Myocyte (in vitro differentiated cells): ENCODE data around the gene PCNX3. TPM values are rescaled to one million over a fixed set of nuclear protein-coding genes. Genes with fewer than 3 reads are reported as not detected.
A peak's percentile ranks its signal among the peaks of the same experiment; 100 is the strongest.

Experiments
- DNase-seq: peaks from one replicate; pipeline ENCODE4 v3.0.0-alpha.2; 2012; ENCODE audit warnings: low read depth
- total RNA-seq: library from RNA; depleted of rRNA; stranded (reverse); fragments of >200 nt; gene quantifications from 2 replicates; pipeline ENCODE4 v1.2.3, GENCODE V29; 2014

The PCNX3 gene
- total RNA-seq, 1 donor from 2014 or later = 21.6 TPM

GRCh38 chr11:65596520-65596919 lies 19.1 kb upstream of the PCNX3 start:
- DNase-seq = no peak

DNA sequence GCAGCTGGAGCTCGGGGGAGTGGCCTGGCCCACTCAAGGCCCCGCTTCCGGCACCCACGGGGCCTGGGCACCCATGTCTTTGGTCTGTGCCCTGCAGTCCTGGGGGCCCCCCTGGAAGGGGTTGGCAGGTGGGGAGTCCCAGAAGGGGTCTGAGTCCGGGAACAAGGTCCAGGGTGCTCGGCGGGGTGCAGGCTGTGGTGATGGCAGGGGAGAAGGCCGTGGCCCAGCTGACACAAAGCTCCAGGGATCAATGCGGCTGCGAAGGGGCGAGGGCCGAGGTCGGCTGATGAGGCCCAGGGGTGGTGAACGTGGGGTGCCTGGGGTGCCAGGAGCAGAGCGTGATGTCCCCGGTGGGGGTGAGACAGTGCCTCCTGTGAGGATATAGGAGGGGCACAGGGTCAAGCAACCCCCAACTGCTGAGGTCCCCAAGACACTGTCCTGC lies 17.3 kb upstream of the PCNX3 start:
- DNase-seq = no peak

- DNase-seq = no peak
Measured at GRCh38 chr11:65599216-65599954, 16.2 kb upstream of the PCNX3 start.

- DNase-seq = no peak
Measured at GRCh38 chr11:65599955-65600246, 15.7 kb upstream of the PCNX3 start.

- DNase-seq = peak; percentile 73
Measured at GRCh38 chr11:65604258-65604657, 11.3 kb upstream of the PCNX3 start.

DNA sequence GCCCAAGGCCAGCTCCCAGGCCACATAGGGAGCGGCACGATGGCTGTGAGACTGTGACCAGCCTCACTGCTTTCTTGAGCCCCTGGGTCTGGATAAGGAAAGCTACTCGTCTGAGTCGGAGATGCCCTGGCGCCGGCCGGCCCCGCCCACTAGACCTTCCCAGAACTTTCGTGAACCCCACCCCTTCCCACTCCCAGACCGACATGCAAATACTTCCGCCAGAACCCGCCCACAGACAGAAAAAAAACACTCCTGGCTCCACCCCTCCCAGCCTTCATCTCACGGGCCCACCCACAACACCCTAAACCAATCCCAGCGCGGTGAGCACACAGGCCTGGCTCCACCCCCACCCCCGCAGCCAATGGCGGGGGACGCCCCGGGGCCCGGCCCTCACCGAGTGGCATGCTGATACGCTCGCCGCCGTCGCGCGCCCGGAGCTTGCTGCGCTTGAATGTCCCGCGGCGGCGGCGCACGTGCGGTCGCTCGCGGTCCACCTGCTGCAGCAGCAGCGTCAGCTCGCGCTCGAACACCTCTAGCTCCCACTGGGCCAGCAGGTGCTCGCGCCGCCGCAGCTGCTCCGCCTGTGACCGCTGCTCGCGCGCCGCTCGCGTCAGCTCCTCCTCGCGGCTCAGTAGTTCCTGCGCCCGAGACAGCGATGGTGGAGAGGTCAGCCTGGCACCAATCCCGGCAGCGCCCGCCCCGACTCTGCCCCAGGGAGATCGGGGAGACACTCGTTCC lies 8.5 kb upstream of the PCNX3 start:
- no peak for DNase-seq

DNA sequence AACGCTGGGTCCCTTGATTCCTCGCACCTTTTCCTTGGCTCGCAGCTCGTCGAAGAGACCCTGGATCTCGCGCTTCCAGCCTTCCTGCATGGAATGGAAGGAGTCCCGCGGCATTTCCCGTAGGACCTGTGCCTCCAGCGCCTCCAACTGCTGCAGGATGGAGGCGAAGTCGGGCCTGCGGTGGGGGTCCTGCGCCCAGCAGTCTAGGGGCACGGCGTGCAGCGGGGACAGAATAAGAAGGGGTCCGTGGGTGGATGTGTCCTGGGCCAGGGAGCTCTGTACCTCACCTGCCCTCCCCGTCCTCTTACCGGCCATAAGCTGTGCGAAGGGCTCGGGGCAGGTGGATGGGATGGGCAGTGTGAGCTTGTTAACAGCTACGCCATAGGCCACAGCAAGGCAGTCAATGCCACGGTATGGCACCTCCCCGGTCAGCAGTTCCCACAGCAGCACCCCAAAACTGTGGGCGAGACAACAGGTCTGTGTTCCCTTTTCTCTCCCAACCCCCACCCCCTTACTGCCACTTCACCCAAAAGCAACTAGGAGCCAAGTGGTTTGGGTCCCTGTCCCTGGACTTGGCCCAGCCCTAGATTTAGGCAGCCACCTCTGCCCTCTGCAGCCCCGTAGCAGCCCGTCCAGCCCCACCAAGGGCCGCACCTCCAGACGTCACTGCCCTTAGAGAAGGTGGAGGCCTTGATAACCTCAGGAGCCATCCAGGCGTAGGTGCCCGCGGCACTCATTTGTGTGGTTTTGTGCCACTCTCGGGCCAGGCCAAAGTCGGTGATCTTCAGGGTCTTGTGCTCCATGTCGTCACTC lies 7.8 kb upstream of the PCNX3 start:
- DNase-seq = no peak

GRCh38 chr11:65609229-65609628 lies 6.3 kb upstream of the PCNX3 start:
- no peak for DNase-seq

DNA sequence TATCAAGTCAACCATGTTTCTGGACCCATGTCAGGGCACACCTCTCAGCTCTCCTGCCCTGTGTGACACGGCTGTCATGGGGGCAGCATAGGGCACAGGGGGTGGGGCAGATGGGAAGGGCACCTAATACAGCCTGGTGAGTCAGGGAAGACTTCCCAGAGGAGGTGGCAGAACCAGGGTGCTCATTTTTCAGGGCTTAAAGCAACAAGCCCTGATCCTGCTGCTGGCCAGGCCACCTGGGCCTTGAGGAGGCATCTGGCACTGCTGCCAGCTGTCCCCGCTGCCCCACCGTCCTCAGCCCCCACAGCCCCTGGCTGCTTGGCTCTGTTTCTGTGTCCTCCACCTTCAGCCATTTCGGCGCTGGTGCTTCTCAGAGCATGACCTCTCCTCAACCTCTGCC lies 5.9 kb upstream of the PCNX3 start:
- DNase-seq = no peak

DNA sequence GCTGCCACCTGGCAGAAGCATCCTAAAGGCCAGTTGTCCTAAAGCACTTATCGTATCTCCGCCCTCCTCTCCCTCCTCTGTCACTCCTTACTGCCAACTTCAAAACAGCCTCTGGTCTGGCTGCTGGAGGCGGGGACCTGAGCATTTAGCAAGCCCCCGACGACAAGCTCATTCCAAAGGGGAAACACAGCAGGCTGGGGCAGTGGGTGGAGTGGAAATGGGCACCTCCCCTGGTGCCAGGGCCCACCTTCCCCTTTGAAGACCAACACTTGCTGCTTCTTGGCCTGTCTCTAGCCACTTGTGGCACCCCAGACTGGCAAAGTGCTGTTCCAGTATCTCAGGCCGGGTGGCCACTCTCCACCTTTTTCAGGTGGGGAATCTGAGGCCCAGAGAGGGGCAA lies 5.2 kb upstream of the PCNX3 start:
- DNase-seq = no peak

GRCh38 chr11:65611028-65611757 lies 4.4 kb upstream of the PCNX3 start:
- DNase-seq = no peak

GRCh38 chr11:65611758-65612603 lies 3.6 kb upstream of the PCNX3 start:
- DNase-seq = no peak

- DNase-seq = no peak
Measured at GRCh38 chr11:65612691-65613090, 2.9 kb upstream of the PCNX3 start.

DNA sequence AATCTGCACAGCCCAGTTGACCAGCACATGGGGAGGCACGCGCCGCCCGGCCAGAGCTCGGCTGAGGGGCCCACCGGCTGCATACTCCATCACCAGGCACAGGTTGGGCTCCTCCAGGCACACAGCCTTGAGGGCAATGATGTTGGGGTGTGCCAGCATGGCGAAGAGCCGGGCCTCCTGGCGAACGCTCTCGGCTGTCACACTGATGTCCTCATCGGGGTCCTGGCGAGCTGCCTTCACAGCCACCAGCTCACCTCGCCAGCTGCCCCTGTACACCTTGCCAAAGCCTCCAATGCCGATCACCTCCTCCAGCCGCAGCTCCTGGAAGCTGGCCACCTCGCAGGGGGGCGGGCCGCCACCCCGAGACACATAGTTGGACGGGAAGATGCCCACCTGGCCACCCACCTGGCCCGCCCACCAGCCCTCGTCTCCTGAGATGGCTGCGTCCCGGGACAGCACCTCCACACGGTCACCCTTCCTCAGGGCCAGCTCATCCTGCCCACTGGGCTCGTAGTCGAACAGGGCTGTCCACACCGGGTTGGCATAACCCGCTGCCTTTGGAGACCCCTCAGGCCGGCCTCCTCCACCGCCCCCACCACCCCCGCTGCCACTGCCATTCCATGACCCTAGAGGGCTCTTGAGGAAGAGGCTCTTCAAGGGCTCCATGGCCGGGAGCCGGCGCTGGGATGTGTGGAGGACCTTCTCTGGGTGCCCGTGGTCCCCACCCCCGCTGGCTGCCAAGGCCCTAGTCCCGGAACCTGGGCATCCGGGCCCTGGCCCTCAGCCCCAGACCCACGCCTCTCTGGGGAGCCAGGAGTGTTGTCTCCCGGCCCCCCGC lies 2.3 kb upstream of the PCNX3 start:
- DNase-seq = no peak

GRCh38 chr11:65615950-65616574 lies 486 bp downstream of the PCNX3 start:
- no peak for DNase-seq

GRCh38 chr11:65616575-65617001 lies 1.0 kb downstream of the PCNX3 start:
- no peak for DNase-seq

- no peak for DNase-seq
Measured at GRCh38 chr11:65617136-65617850, 1.7 kb downstream of the PCNX3 start.

- no peak for DNase-seq
Measured at GRCh38 chr11:65617990-65618751, 2.6 kb downstream of the PCNX3 start.
